Measurements from ENCODE around the gene NET1. TPM values are rescaled to one million over a fixed set of nuclear protein-coding genes. Genes with fewer than 3 reads are reported as not detected.

Gene NET1
- total RNA-seq, 1 donor from 2014 or later, result 103 TPM

GRCh38 chr10:5458949-5459747, 46.8 kb downstream of the NET1 start:
- Histone ChIP-seq H3K27ac (no peak overlapping the region), H3K36me3 (peaks cover 0 to 44% of the 10 kb centered on the region in 2 donors), H3K9me3 (no peaks in the 10 kb centered on the region), H3K4me3 (no peak overlapping the region), H3K4me1 (peaks cover 19% of the 10 kb centered on the region), H3K27me3 (no peaks in the 10 kb centered on the region)
- intact Hi-C loops (cut with DNase I), result no loop called here
- DNase-seq (ENCODE audit: extremely low spot score in 2 of 2), result no peak
- no peak for TF ChIP-seq POLR2A (IDR thresholded peaks at IDR 0.05)
- TF ChIP-seq, protein P1, sequence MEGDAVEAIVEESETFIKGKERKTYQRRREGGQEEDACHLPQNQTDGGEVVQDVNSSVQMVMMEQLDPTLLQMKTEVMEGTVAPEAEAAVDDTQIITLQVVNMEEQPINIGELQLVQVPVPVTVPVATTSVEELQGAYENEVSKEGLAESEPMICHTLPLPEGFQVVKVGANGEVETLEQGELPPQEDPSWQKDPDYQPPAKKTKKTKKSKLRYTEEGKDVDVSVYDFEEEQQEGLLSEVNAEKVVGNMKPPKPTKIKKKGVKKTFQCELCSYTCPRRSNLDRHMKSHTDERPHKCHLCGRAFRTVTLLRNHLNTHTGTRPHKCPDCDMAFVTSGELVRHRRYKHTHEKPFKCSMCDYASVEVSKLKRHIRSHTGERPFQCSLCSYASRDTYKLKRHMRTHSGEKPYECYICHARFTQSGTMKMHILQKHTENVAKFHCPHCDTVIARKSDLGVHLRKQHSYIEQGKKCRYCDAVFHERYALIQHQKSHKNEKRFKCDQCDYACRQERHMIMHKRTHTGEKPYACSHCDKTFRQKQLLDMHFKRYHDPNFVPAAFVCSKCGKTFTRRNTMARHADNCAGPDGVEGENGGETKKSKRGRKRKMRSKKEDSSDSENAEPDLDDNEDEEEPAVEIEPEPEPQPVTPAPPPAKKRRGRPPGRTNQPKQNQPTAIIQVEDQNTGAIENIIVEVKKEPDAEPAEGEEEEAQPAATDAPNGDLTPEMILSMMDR (IDR thresholded peaks at IDR 0.05), result no peak
- no peak for TF ChIP-seq POLR2AphosphoS5 (IDR thresholded peaks at IDR 0.05; ENCODE audit: insufficient read depth in 1 of 2, low read depth in 1 of 2)

DNA sequence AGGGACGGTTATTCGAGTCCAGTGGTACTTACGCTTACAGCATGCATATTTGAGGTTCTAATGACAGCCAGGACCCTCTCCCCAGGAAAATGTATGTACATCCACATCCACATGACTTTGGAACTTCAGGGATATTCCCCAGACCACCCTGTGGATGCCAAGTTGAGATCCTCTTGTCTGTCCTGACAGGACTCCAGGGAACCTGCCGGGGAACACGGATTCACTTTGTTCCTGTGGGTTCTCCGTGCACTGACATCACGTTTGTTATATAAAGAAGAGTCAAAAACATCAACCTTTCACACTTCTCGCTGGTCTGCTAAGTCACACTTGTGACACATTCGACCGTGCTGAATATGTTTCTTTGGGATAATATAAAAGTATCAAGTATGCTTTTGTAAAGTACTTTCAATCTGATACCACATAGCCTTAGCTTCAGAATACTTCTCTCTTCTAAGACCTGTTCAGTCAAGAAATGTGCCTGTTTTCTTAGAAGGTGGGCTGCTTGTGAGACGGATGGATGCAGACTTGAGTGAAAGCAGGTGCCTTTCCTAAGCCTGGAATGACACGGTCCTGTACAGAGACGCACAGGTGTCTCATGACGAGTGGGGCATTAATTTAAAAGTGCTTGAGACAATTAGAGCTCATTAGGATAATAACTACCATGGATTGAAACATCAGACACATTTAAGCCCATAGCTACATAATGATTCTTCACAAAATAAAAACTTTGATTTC, 48.3 kb downstream of the NET1 start:
- no peak for DNase-seq (ENCODE audit: extremely low spot score in 2 of 2)
- no peaks in the 10 kb centered on the region for H3K9me3 ChIP-seq
- H3K27me3 ChIP-seq, result no peaks in the 10 kb centered on the region
- intact Hi-C loops (cut with DNase I), result no loop called here
- H3K4me1 ChIP-seq, result peaks cover 20% of the 10 kb centered on the region
- no peak overlapping the region for H3K4me3 ChIP-seq
- no peak overlapping the region for H3K27ac ChIP-seq
- H3K36me3 ChIP-seq, result peaks cover 0 to 29% of the 10 kb centered on the region in 2 donors
- TF ChIP-seq, protein P1 (IDR thresholded peaks at IDR 0.05), result no peak

DNA sequence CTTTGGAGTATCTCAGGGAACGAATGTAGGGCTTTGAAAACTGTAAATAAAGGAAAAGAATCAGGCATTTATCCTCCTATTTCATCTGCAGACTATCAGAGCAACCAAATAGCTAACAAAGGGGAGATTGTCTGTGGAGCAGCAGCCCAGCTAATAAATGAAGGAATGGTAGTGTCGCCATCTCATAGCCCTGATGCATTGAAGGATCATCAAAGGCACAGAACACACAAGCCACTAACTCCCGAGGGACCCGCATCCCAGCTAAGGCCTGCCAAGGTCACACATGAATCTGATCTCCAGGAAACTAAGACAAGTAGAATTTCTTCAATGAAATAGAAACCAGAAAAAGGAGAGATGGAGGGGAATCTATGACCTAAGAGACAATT, 48.8 kb downstream of the NET1 start:
- H3K4me1 ChIP-seq, result peaks cover 26% of the 10 kb centered on the region
- no peak for TF ChIP-seq POLR2AphosphoS5 (IDR thresholded peaks at IDR 0.05; ENCODE audit: insufficient read depth in 1 of 2, low read depth in 1 of 2)
- TF ChIP-seq POLR2A (IDR thresholded peaks at IDR 0.05), result no peak
- TF ChIP-seq, protein P1 (IDR thresholded peaks at IDR 0.05), result no peak
- peaks cover 0 to 23% of the 10 kb centered on the region in 2 donors for H3K36me3 ChIP-seq
- H3K27me3 ChIP-seq, result no peaks in the 10 kb centered on the region
- H3K4me3 ChIP-seq, result no peak overlapping the region
- intact Hi-C loops (cut with DNase I), result no loop called here
- no peak overlapping the region for H3K27ac ChIP-seq
- DNase-seq (ENCODE audit: extremely low spot score in 2 of 2), result no peak
- H3K9me3 ChIP-seq, result no peaks in the 10 kb centered on the region

- Histone ChIP-seq H3K27me3 (no peaks in the 10 kb centered on the region), H3K4me1 (peaks cover 36% of the 10 kb centered on the region), H3K9me3 (no peaks in the 10 kb centered on the region), H3K36me3 (peaks cover 0 to 13% of the 10 kb centered on the region in 2 donors), H3K27ac (no peak overlapping the region), H3K4me3 (no peak overlapping the region)
- TF ChIP-seq, protein P1 (IDR thresholded peaks at IDR 0.05), result no peak
- no peak for TF ChIP-seq POLR2A (IDR thresholded peaks at IDR 0.05)
- intact Hi-C loops (cut with DNase I), result no loop called here
- DNase-seq (ENCODE audit: extremely low spot score in 2 of 2), result no peak
These were observed 49.8 kb downstream of the NET1 start for GRCh38 chr10:5461914-5462840.
